ENCODE results near the gene FAM118B.

Gene FAM118B

GRCh38 chr11:126186708-126187529 is 24.7 kb upstream of the FAM118B start:
- no peak for DNase-seq (ENCODE audit: low spot score)

GRCh38 chr11:126188332-126189108 is 23.1 kb upstream of the FAM118B start:
- DNase-seq (ENCODE audit: low spot score): peak; percentile 62

GRCh38 chr11:126189109-126189929 is 22.3 kb upstream of the FAM118B start:
- DNase-seq (ENCODE audit: low spot score): peak; percentile 57

- no peak for DNase-seq (ENCODE audit: low spot score)
Measured at GRCh38 chr11:126190792-126191191, 20.8 kb upstream of the FAM118B start.

GRCh38 chr11:126191379-126192073 is 20.1 kb upstream of the FAM118B start:
- DNase-seq (ENCODE audit: low spot score): no peak

GRCh38 chr11:126192361-126192760 is 19.2 kb upstream of the FAM118B start:
- no peak for DNase-seq (ENCODE audit: low spot score)

GRCh38 chr11:126193038-126193478 is 18.5 kb upstream of the FAM118B start:
- no peak for DNase-seq (ENCODE audit: low spot score)

GRCh38 chr11:126194121-126194543 is 17.4 kb upstream of the FAM118B start:
- peak; percentile 50 for DNase-seq (ENCODE audit: low spot score)

- DNase-seq (ENCODE audit: low spot score): no peak
Measured at GRCh38 chr11:126195119-126195518, 16.5 kb upstream of the FAM118B start.

GRCh38 chr11:126197277-126197939 is 14.2 kb upstream of the FAM118B start:
- no peak for DNase-seq (ENCODE audit: low spot score)

GRCh38 chr11:126198648-126199047 is 12.9 kb upstream of the FAM118B start:
- no peak for DNase-seq (ENCODE audit: low spot score)

- no peak for DNase-seq (ENCODE audit: low spot score)
Measured at GRCh38 chr11:126202646-126203359, 8.8 kb upstream of the FAM118B start.

GRCh38 chr11:126205359-126205758 is 6.2 kb upstream of the FAM118B start:
- no peak for DNase-seq (ENCODE audit: low spot score)

GRCh38 chr11:126207896-126208295 is 3.7 kb upstream of the FAM118B start:
- DNase-seq (ENCODE audit: low spot score): no peak

- no peak for DNase-seq (ENCODE audit: low spot score)
Measured at GRCh38 chr11:126210871-126211235, 729 bp upstream of the FAM118B start.

GRCh38 chr11:126212089-126212660 is 593 bp downstream of the FAM118B start:
- no peak for DNase-seq (ENCODE audit: low spot score)

- DNase-seq (ENCODE audit: low spot score): no peak
Measured at GRCh38 chr11:126214441-126214840, 2.9 kb downstream of the FAM118B start.

- no peak for DNase-seq (ENCODE audit: low spot score)
Measured at GRCh38 chr11:126214841-126215240, 3.3 kb downstream of the FAM118B start.

GRCh38 chr11:126216526-126217305 is 5.1 kb downstream of the FAM118B start:
- DNase-seq (ENCODE audit: low spot score): no peak

Data from germinal center (tissue), 1 donor.